Muscle of arm (tissue), 14 donors: ENCODE data around the gene MNAT1. TPM values are rescaled to one million over a fixed set of nuclear protein-coding genes. Genes with fewer than 3 reads are reported as not detected.

Experiments
- DNase-seq: peaks from one replicate; pipeline ENCODE4 v3.0.0-alpha.2; 2013
- long read RNA-seq, 11 donors: transcript quantifications; one replicate each; lab custom pipeline, GENCODE V29; 2026
- polyA plus RNA-seq, 12 donors: library from polyadenylated mRNA; unstranded; fragments of 120-200 nt; gene quantifications; one replicate each; pipeline ENCODE4 v1.2.1, GENCODE V29; 2013; ENCODE audit not compliant: insufficient read length in 12 of 12

MNAT1 gene
- 10 to 100 TPM in 11 of 12 donors, not detected in 1; 42.5 to 65.9 (median 57.4) TPM for polyA plus RNA-seq
- long read RNA-seq, donor 1, transcript MNAT1-201 (8 exons, 2,635 nt) = major isoform, 8 of 18 reads
- long read RNA-seq, donor 1, transcript MNAT1-208 (4 exons, 1,097 nt) = minor isoform, 5 of 18 reads
- long read RNA-seq, donor 1, partial matches to known transcripts = 5 of 18 reads
- long read RNA-seq, donor 1, other reads (novel, unspliced or antisense) = 0 of 18 reads
- long read RNA-seq, donor 2, transcript MNAT1-208 (4 exons, 1,097 nt) = minor isoform, 6 of 22 reads
- long read RNA-seq, donor 2, transcript MNAT1-201 (8 exons, 2,635 nt) = major isoform, 16 of 22 reads
- long read RNA-seq, donor 2, partial matches to known transcripts = 0 of 22 reads
- long read RNA-seq, donor 2, other reads (novel, unspliced or antisense) = 0 of 22 reads
- long read RNA-seq, donor 3, partial matches to known transcripts = 0 of 2 reads
- long read RNA-seq, donor 3, other reads (novel, unspliced or antisense) = 0 of 2 reads
- long read RNA-seq, donor 4, partial matches to known transcripts = 0 of 7 reads
- long read RNA-seq, donor 4, other reads (novel, unspliced or antisense) = 0 of 7 reads
- long read RNA-seq, donor 5, transcript MNAT1-201 (8 exons, 2,635 nt) = major isoform, 19 of 48 reads
- long read RNA-seq, donor 5, transcript MNAT1-208 (4 exons, 1,097 nt) = minor isoform, 15 of 48 reads
- long read RNA-seq, donor 5, partial matches to known transcripts = 14 of 48 reads
- long read RNA-seq, donor 5, other reads (novel, unspliced or antisense) = 0 of 48 reads
- long read RNA-seq, donor 6, transcript MNAT1-201 (8 exons, 2,635 nt) = major isoform, 5 of 7 reads
- long read RNA-seq, donor 6, partial matches to known transcripts = 0 of 7 reads
- long read RNA-seq, donor 6, other reads (novel, unspliced or antisense) = 0 of 7 reads
- long read RNA-seq, donor 7, transcript MNAT1-208 (4 exons, 1,097 nt) = minor isoform, 5 of 23 reads
- long read RNA-seq, donor 7, transcript MNAT1-201 (8 exons, 2,635 nt) = major isoform, 8 of 23 reads
- long read RNA-seq, donor 7, partial matches to known transcripts = 10 of 23 reads
- long read RNA-seq, donor 7, other reads (novel, unspliced or antisense) = 0 of 23 reads
- long read RNA-seq, donor 8, transcript MNAT1-201 (8 exons, 2,635 nt) = major isoform, 16 of 23 reads
- long read RNA-seq, donor 8, transcript MNAT1-208 (4 exons, 1,097 nt) = minor isoform, 7 of 23 reads
- long read RNA-seq, donor 8, partial matches to known transcripts = 0 of 23 reads
- long read RNA-seq, donor 8, other reads (novel, unspliced or antisense) = 0 of 23 reads
- long read RNA-seq, donor 9, transcript MNAT1-201 (8 exons, 2,635 nt) = minor isoform, 5 of 15 reads
- long read RNA-seq, donor 9, transcript MNAT1-208 (4 exons, 1,097 nt) = major isoform, 10 of 15 reads
- long read RNA-seq, donor 9, partial matches to known transcripts = 0 of 15 reads
- long read RNA-seq, donor 9, other reads (novel, unspliced or antisense) = 0 of 15 reads
- long read RNA-seq, donor 10, transcript MNAT1-201 (8 exons, 2,635 nt) = major isoform, 14 of 24 reads
- long read RNA-seq, donor 10, transcript MNAT1-208 (4 exons, 1,097 nt) = minor isoform, 9 of 24 reads
- long read RNA-seq, donor 10, partial matches to known transcripts = 0 of 24 reads
- long read RNA-seq, donor 10, other reads (novel, unspliced or antisense) = 0 of 24 reads
- long read RNA-seq, donor 11, transcript MNAT1-208 (4 exons, 1,097 nt) = major isoform, 14 of 35 reads
- long read RNA-seq, donor 11, transcript MNAT1-201 (8 exons, 2,635 nt) = minor isoform, 11 of 35 reads
- long read RNA-seq, donor 11, partial matches to known transcripts = 10 of 35 reads
- long read RNA-seq, donor 11, other reads (novel, unspliced or antisense) = 0 of 35 reads

GRCh38 chr14:60734465-60735242, at the start of gene MNAT1:
Gene MNAT1 (plus strand): TSS chr14:60734761. CDS start chr14:60734863, 102 bp downstream.
- DNase-seq = peak; percentile 85

- DNase-seq = no peak
Measured at GRCh38 chr14:60686865-60687264, 47.7 kb upstream of the MNAT1 start.

GRCh38 chr14:60691383-60692113, 43.0 kb upstream of the MNAT1 start:
- DNase-seq = no peak

DNA sequence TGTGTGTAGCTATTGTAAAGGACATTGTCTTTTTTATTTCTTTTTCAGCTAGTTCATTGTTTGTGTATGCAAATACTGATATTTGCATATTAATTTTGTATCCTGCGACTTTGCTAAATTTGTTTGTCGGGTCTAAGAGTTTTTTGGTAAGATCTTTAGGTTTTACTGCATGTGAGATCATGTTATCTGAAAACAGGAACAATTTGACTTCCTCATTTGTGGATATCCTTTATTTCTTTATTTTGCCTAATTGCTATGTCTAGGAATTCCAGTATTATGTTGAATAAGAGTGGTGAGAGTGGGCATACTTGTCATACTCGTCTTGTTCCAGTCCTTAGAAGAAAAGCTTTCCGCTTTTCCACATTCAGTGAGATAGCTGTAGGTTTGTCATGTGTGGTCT, 39.2 kb upstream of the MNAT1 start:
- DNase-seq = no peak

DNA sequence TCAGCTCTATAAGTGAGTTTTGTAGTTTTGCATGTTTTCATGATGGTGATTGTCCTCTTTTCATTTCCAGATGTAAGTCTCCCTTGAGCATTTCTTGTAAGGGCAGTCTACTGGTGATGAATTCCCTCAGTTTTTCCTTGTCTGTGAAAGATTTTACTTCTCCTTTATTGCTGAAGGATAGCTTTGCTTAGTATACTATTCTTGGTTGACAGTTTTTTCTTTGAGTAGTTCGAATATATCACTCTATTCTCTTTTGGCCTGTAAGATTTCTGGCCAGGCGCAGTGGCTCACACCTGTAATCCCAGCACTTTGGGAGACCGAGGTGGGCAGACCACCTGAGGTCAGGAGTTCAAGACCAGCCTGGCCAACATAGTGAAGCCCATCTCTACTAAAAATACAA, 34.0 kb upstream of the MNAT1 start:
- no peak for DNase-seq

GRCh38 chr14:60705100-60705499, 29.5 kb upstream of the MNAT1 start:
- no peak for DNase-seq

- no peak for DNase-seq
Measured at GRCh38 chr14:60707858-60708257, 26.7 kb upstream of the MNAT1 start.

- DNase-seq = no peak
Measured at GRCh38 chr14:60710494-60710893, 24.1 kb upstream of the MNAT1 start.

GRCh38 chr14:60713513-60713912, 21.0 kb upstream of the MNAT1 start:
- no peak for DNase-seq

DNA sequence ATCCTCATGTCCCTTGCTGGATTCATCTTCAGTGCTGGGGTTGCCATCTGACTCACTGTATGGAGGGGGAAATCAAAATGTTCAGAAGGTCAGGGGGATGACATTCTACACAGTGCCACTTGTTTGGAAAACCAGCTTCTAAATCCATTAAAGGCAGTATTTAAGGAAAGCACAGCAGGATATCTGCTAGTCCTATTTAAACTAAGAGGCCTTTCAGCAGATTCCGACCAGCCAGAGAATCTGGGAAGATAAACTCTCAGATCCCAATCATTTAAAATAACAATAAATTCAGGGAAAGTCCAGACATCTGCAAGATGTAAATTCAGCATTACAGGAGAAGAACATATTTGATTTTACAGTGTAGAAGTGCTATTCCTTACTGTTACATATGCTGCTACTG, 14.2 kb upstream of the MNAT1 start:
- DNase-seq = no peak

DNA sequence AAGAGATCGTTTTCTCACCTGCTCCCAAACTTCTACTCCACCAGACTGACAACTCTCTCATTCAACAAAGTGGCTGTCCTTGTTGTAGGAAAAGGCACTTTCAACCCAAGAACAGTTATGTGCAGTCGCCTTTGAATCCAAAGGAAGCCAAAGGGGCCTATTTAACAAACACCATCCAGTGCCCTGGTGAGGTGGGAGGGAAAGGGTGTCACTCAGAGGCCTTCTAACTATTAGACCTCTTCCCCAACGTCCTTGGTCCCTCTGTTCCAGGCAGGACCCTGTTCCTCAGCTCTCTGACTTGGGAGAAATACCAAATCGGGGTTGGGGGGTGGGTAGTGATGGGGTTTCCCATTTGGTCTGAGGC, 13.6 kb upstream of the MNAT1 start:
- DNase-seq = no peak

DNA sequence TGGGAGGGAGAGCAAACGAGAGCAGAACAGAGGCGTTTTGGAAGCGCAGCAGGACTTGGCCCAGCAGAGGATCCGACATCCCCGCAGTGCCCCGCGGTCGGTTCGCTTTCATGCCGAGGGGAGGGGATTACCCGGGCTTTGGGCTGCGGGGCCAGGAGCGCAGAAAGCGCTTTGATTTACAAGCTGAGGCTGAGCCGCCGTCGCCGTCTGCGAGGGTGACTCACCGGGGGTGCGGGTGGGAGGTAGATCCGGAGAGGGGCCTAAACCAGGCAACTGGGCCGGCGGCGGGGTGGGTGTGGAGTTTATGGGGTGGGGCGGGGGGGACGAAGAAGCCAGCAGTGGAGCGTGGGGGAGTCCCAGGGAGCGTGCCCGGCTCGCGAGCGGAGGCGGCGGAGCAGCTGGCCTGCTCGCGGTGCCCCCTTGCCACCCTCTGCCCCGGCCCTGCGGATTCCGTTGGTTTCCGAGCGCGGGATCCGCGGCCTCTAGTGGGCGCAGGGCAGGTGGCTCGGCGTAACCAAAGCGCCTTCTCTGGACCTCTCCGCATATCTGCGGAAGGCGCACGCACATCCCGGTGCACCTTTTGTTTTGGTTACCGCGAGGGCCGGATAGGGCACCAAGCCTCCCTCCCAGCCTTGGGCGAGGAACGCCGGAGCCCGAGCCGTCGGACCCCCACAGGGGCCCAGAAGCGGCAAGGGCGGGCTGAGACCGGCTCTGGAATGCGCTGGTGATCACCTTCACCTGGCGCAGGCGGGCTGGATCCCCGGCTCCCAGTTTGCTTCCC, 13.0 kb upstream of the MNAT1 start:
- DNase-seq = peak; percentile 42

GRCh38 chr14:60722107-60722356, 12.5 kb upstream of the MNAT1 start:
- DNase-seq = no peak

- peak; percentile 50 for DNase-seq
Measured at GRCh38 chr14:60722357-60723115, 12.0 kb upstream of the MNAT1 start.

DNA sequence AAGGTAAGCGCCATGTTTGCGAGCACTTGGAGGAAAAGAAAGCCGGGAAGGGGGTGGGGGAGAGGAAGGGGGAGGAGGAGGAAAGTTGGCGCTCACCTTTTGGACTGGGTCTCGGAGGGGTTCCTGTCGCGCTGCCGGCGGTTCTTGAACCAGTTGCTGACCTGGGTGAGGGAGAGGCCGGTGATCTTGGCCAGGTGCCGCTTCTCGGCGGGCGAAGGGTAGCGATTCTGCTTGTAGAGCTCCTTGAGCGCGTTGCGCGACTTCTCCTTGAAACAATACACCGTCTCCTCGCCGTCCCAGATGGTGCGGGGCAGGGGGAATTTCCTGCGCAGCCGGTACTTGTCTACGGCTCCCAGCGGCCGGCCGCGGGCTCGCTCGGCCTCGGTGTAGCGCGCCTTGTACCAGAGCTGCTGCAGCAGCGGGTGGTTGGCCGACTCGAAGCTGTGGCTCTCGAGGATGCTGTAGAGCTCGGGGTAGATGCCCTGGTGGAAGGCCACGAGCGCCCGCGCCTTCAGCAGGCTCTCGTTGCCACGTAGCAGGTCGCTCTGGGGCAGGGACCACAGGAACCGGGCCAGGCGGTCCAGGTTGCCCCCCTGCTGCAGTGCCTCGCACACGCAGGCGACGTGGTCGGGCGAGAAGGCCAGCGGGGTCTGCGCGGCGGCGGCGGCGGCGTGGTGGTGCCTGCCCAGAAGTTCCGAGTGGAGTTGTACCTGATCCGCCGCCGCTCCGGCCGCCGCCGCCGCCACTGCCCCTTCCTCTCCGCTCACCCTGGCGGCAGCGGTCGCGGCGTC, 11.2 kb upstream of the MNAT1 start:
- peak; percentile 50 for DNase-seq

DNA sequence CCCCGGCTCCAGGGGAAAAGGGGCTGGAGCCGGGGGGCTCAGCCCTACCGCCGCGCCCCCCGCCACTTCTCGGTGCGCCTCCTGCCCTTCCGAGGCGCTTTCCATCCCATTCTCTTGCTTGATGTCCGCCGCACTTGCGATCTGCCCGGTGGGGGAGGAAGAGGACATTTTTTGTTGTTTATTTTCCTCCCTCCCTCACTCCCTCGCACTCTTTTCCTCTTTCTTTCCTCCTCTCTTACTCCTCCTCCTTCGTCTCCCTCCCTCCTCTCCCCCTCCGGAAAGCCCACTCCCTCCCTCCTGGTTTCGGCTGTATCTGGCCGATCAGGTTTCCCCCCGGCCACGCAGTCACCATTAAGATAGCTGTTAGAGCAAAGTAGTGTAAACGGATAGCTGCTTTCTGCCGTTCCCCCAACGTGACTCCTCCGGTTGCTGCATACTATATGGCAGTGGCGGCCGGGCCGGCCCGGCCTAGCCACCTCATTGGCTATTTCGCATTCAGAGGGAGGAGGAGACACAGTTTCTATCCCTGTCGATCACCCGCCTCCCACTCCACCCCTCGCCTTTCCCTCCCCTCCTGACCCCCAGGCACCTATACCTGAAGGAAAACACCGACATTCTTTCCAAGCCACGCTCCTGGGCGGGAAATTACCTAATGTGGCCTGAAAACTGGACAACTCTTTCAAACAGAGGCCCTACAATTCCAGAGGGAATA, 10.5 kb upstream of the MNAT1 start, which contains the start of gene SIX4:
TSS of gene SIX4 (minus strand) at position 445 of the 712 bp plus-strand sequence. CDS start at position 168, 277 bp downstream.
- peak; percentile 76 for DNase-seq
